Psoas muscle (tissue), 8 donors: ENCODE data around the gene HOXB2. TPM values are rescaled to one million over a fixed set of nuclear protein-coding genes. Genes with fewer than 3 reads are reported as not detected.
A peak's percentile ranks its signal among the peaks of the same experiment; 100 is the strongest.

ENCODE experiments used
- ATAC-seq, 4 donors: fragments of 200-7000 bp; cut with Tn5 transposase; one replicate each; pipeline ENCODE4 v1.9.1; 2020; ENCODE audit warnings: moderate library complexity in 3 of 4, mild to moderate bottlenecking in 2 of 4
- DNase-seq, 2 donors: peaks; one replicate each; pipeline ENCODE4 v3.0.0-alpha.2; 2020
- H3K27ac ChIP-seq: fragments of 200-600 bp; one replicate; pipeline ENCODE4 v1.8.0; 2022
- H3K27me3 ChIP-seq, 3 donors: fragments of 200-600 bp in 1 of 3; one replicate each; pipeline versions ENCODE4 v1.6.1 to v1.8.0; 2013 to 2022; ENCODE audit warnings: low read length in 2 of 3, mild to moderate bottlenecking in 2 of 3, moderate library complexity in 1 of 3; ENCODE audit not compliant: insufficient read depth in 3 of 3
- H3K36me3 ChIP-seq, 2 donors: fragments of 200-600 bp in 1 of 2; one replicate each; pipeline versions ENCODE4 v1.6.1 to v1.8.0; 2013 to 2022; ENCODE audit warnings: low read depth in 1 of 2, mild to moderate bottlenecking in 1 of 2, moderate library complexity in 1 of 2; ENCODE audit not compliant: insufficient read depth in 1 of 2
- H3K4me1 ChIP-seq: fragments of 200-600 bp; one replicate; pipeline ENCODE4 v1.8.0; 2022
- H3K4me3 ChIP-seq: fragments of 200-600 bp; one replicate; pipeline ENCODE4 v1.8.0; 2022; ENCODE audit warnings: mild to moderate bottlenecking
- H3K9me3 ChIP-seq: fragments of 200-600 bp; one replicate; pipeline ENCODE4 v1.8.0; 2022
- CTCF ChIP-seq: fragments of 200-600 bp; IDR thresholded peaks from one replicate; pipeline ENCODE4 v1.8.0; 2022; ENCODE audit warnings: antibody characterized with exemption
- WGBS, 3 donors: extraction: QIAGEN DNeasy Blood & Tissue Kit; methylation state at CpG; one replicate each; pipeline versions ENCODE4 v1.1.6 to v1.1.7; 2013; 5-methylcytosine and 5-hydroxymethylcytosine counted together
- intact Hi-C, 2 donors: fragments of 100-400 bp; cut with DNase I; formaldehyde crosslinking; loops; one replicate each; pipeline versions ENCODE4 v1.11.0 to v1.14.2; 2022
- polyA plus RNA-seq, 3 donors: library from polyadenylated mRNA; stranded (reverse); fragments of 200-250 nt; gene quantifications; one replicate each; pipeline ENCODE4 v1.2.3, GENCODE V29; 2013
- total RNA-seq, 4 donors: library from RNA; stranded (reverse); fragmentation: NEBNext Ultra II Directional in 2 of 4; extraction: Animal tissue kit (Norgen Biotek cat#: 25700) in 2 of 4; gene quantifications; one replicate each; pipeline versions ENCODE4 v1.2.1 to v1.2.4, GENCODE V29; 2021 to 2023
- donor health status: healthy with polysubstance abuse.
- donor health status: DM: no; HTN: no; CAD: no; lungs with moderate emphysema.
- donor health status: Bipolar disorder and iron deficiency.
- donor health status: healthy.
- donor health status: DM: yes; HTN: yes; CAD: no.
- donor health status: DM: no; HTN: no; CAD: no.
- donor health status: DM: no; HTN: no; CAD: no.
- donor health status: DM: yes; HTN: yes; CAD: no.

The HOXB2 gene
- total and polyA plus RNA-seq, 7 donors: 3.1 to 12.9 (median 5.0) TPM

GRCh38 chr17:48500435-48501426, 44.2 kb downstream of the HOXB2 start:
- Histone ChIP-seq H3K4me1 (peaks cover 4% of the 10 kb centered on the region), H3K9me3 (no peaks in the 10 kb centered on the region), H3K4me3 (no peak overlapping the region), H3K27me3 (peaks cover 0 to 8% (median 7%) of the 10 kb centered on the region in 3 donors), H3K36me3 (no peaks in the 10 kb centered on the region), H3K27ac (no peak overlapping the region)
- TF ChIP-seq CTCF: peak; percentile 6
- intact Hi-C loops: no loop called here
- 76 to 81% (median 78%) methylated on average over 12 of the region's 12 CpGs for WGBS, 3 donors
- ATAC-seq: no peak
- peak in 1 of 2 donors; percentile 26 for DNase-seq

- DNase-seq (no peak), ATAC-seq (no peak)
- intact Hi-C loops: no loop called here
- no peak overlapping the region for H3K4me3 ChIP-seq
- no peak for TF ChIP-seq CTCF
- H3K9me3 ChIP-seq: no peaks in the 10 kb centered on the region
- H3K27me3 ChIP-seq: peaks cover 0 to 8% (median 7%) of the 10 kb centered on the region in 3 donors
- no peak overlapping the region for H3K27ac ChIP-seq
- 96 to 99% (median 98%) methylated on average over 5 of the region's 5 CpGs for WGBS, 3 donors
- H3K4me1 ChIP-seq: peaks cover 4% of the 10 kb centered on the region
- H3K36me3 ChIP-seq: no peaks in the 10 kb centered on the region
Observed at GRCh38 chr17:48499735-48500434, 45.0 kb downstream of the HOXB2 start.

GRCh38 chr17:48499248-48499647, 45.7 kb downstream of the HOXB2 start:
- H3K36me3 ChIP-seq: no peaks in the 10 kb centered on the region
- ATAC-seq: no peak
- no peak overlapping the region for H3K4me3 ChIP-seq
- H3K9me3 ChIP-seq: no peaks in the 10 kb centered on the region
- H3K27me3 ChIP-seq: peaks cover 0 to 8% (median 7%) of the 10 kb centered on the region in 3 donors
- H3K27ac ChIP-seq: no peak overlapping the region
- WGBS, 3 donors: 98 to 99% (median 99%) methylated on average over 3 of the region's 3 CpGs
- intact Hi-C loops: no loop called here
- H3K4me1 ChIP-seq: peaks cover 4% of the 10 kb centered on the region
- no peak for TF ChIP-seq CTCF
- no peak for DNase-seq

- H3K9me3 ChIP-seq: no peaks in the 10 kb centered on the region
- H3K27ac ChIP-seq: no peak overlapping the region
- WGBS, 3 donors: 27 to 34% (median 28%) methylated on average over 6 of the region's 6 CpGs
- no peak for TF ChIP-seq CTCF
- no peaks in the 10 kb centered on the region for H3K36me3 ChIP-seq
- H3K4me1 ChIP-seq: peaks cover 4% of the 10 kb centered on the region
- H3K4me3 ChIP-seq: no peak overlapping the region
- H3K27me3 ChIP-seq: peaks cover 0 to 7% (median 6%) of the 10 kb centered on the region in 3 donors
- DNase-seq (no peak), ATAC-seq (no peak)
- intact Hi-C loops: no loop called here
Observed at GRCh38 chr17:48498164-48498850, 46.6 kb downstream of the HOXB2 start.
